ENCODE measurements around the gene PJA2.

The PJA2 gene

DNA sequence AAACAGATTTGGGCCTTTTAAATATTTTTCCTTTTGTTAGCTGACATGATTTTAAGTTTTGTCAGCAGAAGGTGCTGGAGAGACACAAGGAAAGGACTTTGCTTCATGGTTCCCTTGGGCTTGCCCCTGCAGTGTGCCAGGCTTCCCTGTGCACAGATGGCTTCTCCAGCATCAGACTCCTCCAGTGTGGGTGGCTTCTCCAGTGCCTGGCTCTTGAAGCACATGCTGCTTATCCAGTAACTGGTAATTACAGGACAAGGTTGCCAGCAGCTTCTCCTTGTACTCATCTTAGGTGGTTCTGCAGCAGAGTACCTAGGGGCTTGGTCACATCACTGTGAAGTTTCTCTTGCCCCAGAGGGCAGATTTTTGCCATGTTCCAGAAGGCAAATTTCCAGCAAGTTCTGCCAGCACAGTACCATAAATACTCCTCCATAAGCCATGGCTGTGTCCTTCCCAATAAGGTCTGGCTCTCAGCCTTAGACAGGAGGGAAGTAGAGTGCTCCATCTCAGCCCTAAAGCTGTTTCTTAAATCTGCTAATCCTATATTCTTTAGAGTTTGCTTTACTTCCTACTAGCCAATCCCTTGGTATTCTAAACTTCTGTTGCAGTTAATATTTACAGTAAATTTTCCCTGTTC is 62.4 kb downstream of the PJA2 start:
- H3K36me3 ChIP-seq = peaks cover 68% of the 10 kb centered on the region
- TF ChIP-seq, protein P1, sequence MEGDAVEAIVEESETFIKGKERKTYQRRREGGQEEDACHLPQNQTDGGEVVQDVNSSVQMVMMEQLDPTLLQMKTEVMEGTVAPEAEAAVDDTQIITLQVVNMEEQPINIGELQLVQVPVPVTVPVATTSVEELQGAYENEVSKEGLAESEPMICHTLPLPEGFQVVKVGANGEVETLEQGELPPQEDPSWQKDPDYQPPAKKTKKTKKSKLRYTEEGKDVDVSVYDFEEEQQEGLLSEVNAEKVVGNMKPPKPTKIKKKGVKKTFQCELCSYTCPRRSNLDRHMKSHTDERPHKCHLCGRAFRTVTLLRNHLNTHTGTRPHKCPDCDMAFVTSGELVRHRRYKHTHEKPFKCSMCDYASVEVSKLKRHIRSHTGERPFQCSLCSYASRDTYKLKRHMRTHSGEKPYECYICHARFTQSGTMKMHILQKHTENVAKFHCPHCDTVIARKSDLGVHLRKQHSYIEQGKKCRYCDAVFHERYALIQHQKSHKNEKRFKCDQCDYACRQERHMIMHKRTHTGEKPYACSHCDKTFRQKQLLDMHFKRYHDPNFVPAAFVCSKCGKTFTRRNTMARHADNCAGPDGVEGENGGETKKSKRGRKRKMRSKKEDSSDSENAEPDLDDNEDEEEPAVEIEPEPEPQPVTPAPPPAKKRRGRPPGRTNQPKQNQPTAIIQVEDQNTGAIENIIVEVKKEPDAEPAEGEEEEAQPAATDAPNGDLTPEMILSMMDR (IDR thresholded peaks at IDR 0.05) = no peak
- no peak overlapping the region for H3K4me3 ChIP-seq (ENCODE audit: low read depth in 1 of 2, low read length in 1 of 2)
- H3K27me3 ChIP-seq = no peaks in the 10 kb centered on the region
- no peaks in the 10 kb centered on the region for H3K9me3 ChIP-seq
- no peaks in the 10 kb centered on the region for H3K4me1 ChIP-seq (ENCODE audit: control insufficient read depth in 1 of 2, insufficient read depth in 1 of 2, low read depth in 1 of 2, low read length in 1 of 2)
- H3K27ac ChIP-seq = peak overlapping the region; percentile 44

DNA sequence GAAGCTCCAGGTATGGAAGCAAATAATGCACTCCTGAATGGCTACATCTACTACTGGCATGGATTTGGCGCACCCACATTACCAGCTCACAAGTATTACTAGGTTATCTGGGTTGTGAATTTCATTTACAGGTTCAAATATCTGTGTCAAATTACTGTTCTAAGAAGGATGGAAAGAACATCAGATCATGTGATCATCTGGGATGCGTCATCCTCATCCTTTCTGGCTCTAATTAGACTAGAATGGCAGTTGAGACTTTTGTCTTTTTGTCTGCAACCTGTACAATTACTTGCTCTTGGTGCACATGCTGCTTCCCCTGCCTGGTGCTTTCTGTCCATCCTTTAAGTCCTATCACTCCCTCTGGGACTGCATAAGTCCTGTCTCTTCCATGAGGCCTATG is 64.1 kb downstream of the PJA2 start:
- Histone ChIP-seq H3K4me1 (ENCODE audit: control insufficient read depth in 1 of 2, insufficient read depth in 1 of 2, low read depth in 1 of 2, low read length in 1 of 2) (no peaks in the 10 kb centered on the region), H3K9me3 (no peaks in the 10 kb centered on the region), H3K27ac (peak overlapping the region; percentile 3), H3K27me3 (no peaks in the 10 kb centered on the region), H3K36me3 (peaks cover 63% of the 10 kb centered on the region), H3K4me3 (ENCODE audit: low read depth in 1 of 2, low read length in 1 of 2) (no peak overlapping the region)
- TF ChIP-seq, protein P1 (IDR thresholded peaks at IDR 0.05) = no peak

DNA sequence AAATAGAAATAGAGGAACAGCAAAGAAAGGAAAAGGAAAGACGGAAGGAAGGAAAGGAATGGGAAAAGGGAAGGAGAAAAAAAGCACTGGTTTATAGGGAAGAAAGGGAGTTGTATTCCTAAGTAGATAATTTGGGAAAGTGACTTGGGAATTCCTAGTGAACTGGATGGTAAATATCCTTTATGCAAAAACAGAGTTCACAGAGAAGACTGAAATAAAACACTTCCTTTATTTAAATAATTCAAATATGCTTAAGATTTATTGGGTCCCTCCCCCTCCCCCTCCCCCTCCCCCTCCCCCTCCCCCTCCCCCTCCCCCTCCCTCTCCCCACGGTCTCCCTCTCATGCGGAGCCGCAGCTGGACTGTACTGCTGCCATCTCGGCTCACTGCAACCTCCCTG is 69.4 kb downstream of the PJA2 start:
- TF ChIP-seq, protein P1 (IDR thresholded peaks at IDR 0.05) = no peak
- H3K9me3 ChIP-seq = no peaks in the 10 kb centered on the region
- no peaks in the 10 kb centered on the region for H3K27me3 ChIP-seq
- peak overlapping the region; percentile 30 for H3K27ac ChIP-seq
- H3K4me1 ChIP-seq (ENCODE audit: control insufficient read depth in 1 of 2, insufficient read depth in 1 of 2, low read depth in 1 of 2, low read length in 1 of 2) = no peaks in the 10 kb centered on the region
- H3K36me3 ChIP-seq = peaks cover 48% of the 10 kb centered on the region
- H3K4me3 ChIP-seq (ENCODE audit: low read depth in 1 of 2, low read length in 1 of 2) = no peak overlapping the region

DNA sequence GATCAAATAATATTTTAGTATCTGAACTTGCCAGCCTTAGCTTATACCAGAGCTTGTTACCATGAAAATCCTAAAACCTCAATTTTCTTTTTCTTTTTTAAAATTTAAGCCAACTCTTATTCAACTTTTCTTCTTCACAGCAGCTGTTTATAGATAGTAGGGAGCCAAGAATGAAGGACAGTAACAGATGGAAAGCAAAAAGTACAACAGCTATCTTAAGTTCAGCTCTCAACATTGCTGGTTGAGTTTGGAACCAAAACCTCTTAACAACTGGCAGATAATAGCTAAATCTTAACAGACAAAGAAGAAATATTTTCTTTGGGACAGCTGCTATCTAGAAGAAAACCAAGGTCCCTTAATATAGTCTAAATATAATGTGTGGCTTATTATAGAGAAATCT is 74.7 kb downstream of the PJA2 start:
- no peaks in the 10 kb centered on the region for H3K4me1 ChIP-seq (ENCODE audit: control insufficient read depth in 1 of 2, insufficient read depth in 1 of 2, low read depth in 1 of 2, low read length in 1 of 2)
- H3K27me3 ChIP-seq = no peaks in the 10 kb centered on the region
- TF ChIP-seq, protein P1 (IDR thresholded peaks at IDR 0.05) = no peak
- H3K27ac ChIP-seq = no peak overlapping the region
- H3K4me3 ChIP-seq (ENCODE audit: low read depth in 1 of 2, low read length in 1 of 2) = no peak overlapping the region
- peaks cover 71% of the 10 kb centered on the region for H3K36me3 ChIP-seq
- no peaks in the 10 kb centered on the region for H3K9me3 ChIP-seq

DNA sequence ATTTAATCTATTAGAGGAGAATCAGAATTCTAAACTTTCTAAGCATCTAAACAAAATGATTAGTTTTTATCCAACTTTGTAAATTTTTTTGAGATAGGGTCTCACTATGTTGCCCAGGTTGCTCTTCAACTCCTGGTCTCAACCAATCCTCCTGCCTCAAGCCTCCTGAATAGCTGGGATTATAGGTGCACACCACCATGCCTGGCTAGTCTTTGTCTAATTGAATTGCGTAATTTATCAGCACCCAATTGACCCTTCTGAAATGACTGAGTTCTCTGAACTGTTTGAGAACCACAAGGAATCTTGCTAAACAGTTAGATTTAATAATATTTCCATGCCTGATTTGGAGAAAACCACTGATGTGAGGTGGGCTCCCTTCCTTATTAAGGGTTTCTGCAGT is 75.7 kb downstream of the PJA2 start:
- H3K4me1 ChIP-seq (ENCODE audit: control insufficient read depth in 1 of 2, insufficient read depth in 1 of 2, low read depth in 1 of 2, low read length in 1 of 2) = no peaks in the 10 kb centered on the region

More for the DNA sequence above, 75.7 kb downstream of the PJA2 start:
- H3K27ac ChIP-seq = no peak overlapping the region
- peaks cover 82% of the 10 kb centered on the region for H3K36me3 ChIP-seq
- H3K4me3 ChIP-seq (ENCODE audit: low read depth in 1 of 2, low read length in 1 of 2) = no peak overlapping the region
- TF ChIP-seq, protein P1 (IDR thresholded peaks at IDR 0.05) = no peak
- no peaks in the 10 kb centered on the region for H3K27me3 ChIP-seq
- H3K9me3 ChIP-seq = no peaks in the 10 kb centered on the region

All from neutrophil (primary cell).